ENCODE results near the gene GPRIN1. TPM values are rescaled to one million over a fixed set of nuclear protein-coding genes. Genes with fewer than 3 reads are reported as not detected.

GPRIN1 gene
- total and polyA plus RNA-seq, 2 donors (not counting 1 experiment from before 2014, with no cell fraction given): 1.9 to 6.3 TPM

DNA sequence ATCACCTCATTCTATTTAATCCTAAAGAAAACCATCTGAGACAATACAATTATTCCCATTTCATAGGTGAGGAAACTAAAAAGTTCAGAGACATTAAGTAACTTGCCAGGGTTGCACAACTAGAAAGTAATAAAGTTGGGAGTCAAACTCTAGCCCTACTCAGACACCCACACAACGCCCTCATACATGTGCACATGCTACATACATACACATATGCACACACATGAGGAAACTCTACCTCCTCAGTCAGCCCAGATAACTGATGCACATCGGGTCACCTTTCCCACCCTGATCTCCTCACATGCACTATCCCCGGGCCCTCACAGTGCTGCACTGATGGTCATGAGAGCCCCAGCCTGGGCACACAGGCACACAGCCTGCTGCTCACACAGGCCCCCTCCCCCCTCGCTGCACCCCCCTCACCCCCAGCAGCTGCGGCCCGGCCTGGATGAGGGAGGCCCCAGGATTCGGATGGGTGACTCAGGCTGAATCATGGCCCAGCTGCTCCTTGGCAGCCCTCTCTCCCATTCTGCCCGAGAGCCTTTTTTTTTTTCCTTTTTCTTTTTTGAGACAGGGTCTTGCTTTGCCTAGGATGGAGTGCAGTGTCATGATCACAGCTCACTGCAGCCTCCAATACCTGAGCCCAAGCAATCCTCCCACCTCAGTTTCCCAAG is 5.0 kb upstream of the GPRIN1 start:
- H3K27me3 ChIP-seq (ENCODE audit: control insufficient read depth, insufficient read depth, low read length): peaks cover 4% of the 10 kb centered on the region
- H3K9ac ChIP-seq (ENCODE audit: insufficient read depth, low read length): no peak overlapping the region
- peaks cover 30% of the 10 kb centered on the region for H3K4me1 ChIP-seq (ENCODE audit: control insufficient read depth, extremely low read depth, insufficient read depth, low read length)
- H3K9me3 ChIP-seq (ENCODE audit: control insufficient read depth, insufficient read depth, low read depth, low read length): no peaks in the 10 kb centered on the region
- no peak for TF ChIP-seq EZH2 (IDR thresholded peaks at IDR 0.05; ENCODE audit: low read length, missing control alignments)
- TF ChIP-seq CTCF (conservative IDR thresholded peaks at IDR 0.05 in 1 of 2, IDR thresholded peaks at IDR 0.05 in 1 of 2; ENCODE audit: low read depth in 1 of 2, low read length in 2 of 2): no peak
- no peak overlapping the region for H3K4me3 ChIP-seq (replicated peaks in 1 of 4; ENCODE audit: control extremely low read depth in 1 of 4, insufficient read depth in 1 of 4, low read depth in 3 of 4, low read length in 4 of 4)
- H2AFZ ChIP-seq (ENCODE audit: low read length): no peak overlapping the region
- H3K79me2 ChIP-seq (ENCODE audit: control insufficient read depth, insufficient read depth, low read length): no peaks in the 10 kb centered on the region
- DNase-seq (ENCODE audit: low read depth in 2 of 2): peak; percentile 76 to 82
- H3K27ac ChIP-seq (ENCODE audit: insufficient read depth, low read length): peak overlapping the region; percentile 29
- no peaks in the 10 kb centered on the region for H3K36me3 ChIP-seq (ENCODE audit: control insufficient read depth, insufficient read depth, low read length)
- H3K4me2 ChIP-seq (ENCODE audit: extremely low read depth, insufficient read depth, low read length): peak overlapping the region; percentile 33
- H4K20me1 ChIP-seq (ENCODE audit: control insufficient read depth, extremely low read depth, insufficient read depth, low read length): no peaks in the 10 kb centered on the region

DNA sequence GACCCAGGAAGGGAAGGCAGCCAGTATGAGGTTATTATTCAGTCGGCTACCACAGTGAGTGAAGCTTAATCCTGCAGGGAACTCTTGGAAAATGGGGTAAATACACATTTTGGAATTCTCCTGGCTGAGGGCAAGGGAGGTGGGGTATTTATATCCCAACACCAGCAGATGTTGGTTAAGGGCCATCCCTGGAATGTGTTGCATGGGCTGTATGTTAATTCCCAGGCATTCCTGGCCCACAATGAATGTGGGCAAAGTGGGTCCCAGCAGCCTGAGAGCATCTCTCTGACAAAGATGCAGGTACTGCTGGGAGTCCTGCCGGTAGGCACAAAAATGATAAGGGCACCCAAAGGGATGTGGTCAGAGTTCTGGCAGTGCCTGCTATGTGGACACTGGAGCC is 2.9 kb upstream of the GPRIN1 start:
- Histone ChIP-seq H2AFZ (ENCODE audit: low read length) (no peak overlapping the region), H4K20me1 (ENCODE audit: control insufficient read depth, extremely low read depth, insufficient read depth, low read length) (no peaks in the 10 kb centered on the region), H3K4me2 (ENCODE audit: extremely low read depth, insufficient read depth, low read length) (no peak overlapping the region), H3K36me3 (ENCODE audit: control insufficient read depth, insufficient read depth, low read length) (no peaks in the 10 kb centered on the region), H3K79me2 (ENCODE audit: control insufficient read depth, insufficient read depth, low read length) (no peaks in the 10 kb centered on the region), H3K4me1 (ENCODE audit: control insufficient read depth, extremely low read depth, insufficient read depth, low read length) (peaks cover 30% of the 10 kb centered on the region), H3K9ac (ENCODE audit: insufficient read depth, low read length) (no peak overlapping the region), H3K27me3 (ENCODE audit: control insufficient read depth, insufficient read depth, low read length) (no peaks in the 10 kb centered on the region), H3K9me3 (ENCODE audit: control insufficient read depth, insufficient read depth, low read depth, low read length) (no peaks in the 10 kb centered on the region), H3K27ac (ENCODE audit: insufficient read depth, low read length) (no peak overlapping the region), H3K4me3 (replicated peaks in 1 of 4; ENCODE audit: control extremely low read depth in 1 of 4, insufficient read depth in 1 of 4, low read depth in 3 of 4, low read length in 4 of 4) (no peak overlapping the region)
- no peak for DNase-seq (ENCODE audit: low read depth in 2 of 2)
- no peak for TF ChIP-seq CTCF (conservative IDR thresholded peaks at IDR 0.05 in 1 of 2, IDR thresholded peaks at IDR 0.05 in 1 of 2; ENCODE audit: low read depth in 1 of 2, low read length in 2 of 2)
- TF ChIP-seq EZH2 (IDR thresholded peaks at IDR 0.05; ENCODE audit: low read length, missing control alignments): no peak

DNA sequence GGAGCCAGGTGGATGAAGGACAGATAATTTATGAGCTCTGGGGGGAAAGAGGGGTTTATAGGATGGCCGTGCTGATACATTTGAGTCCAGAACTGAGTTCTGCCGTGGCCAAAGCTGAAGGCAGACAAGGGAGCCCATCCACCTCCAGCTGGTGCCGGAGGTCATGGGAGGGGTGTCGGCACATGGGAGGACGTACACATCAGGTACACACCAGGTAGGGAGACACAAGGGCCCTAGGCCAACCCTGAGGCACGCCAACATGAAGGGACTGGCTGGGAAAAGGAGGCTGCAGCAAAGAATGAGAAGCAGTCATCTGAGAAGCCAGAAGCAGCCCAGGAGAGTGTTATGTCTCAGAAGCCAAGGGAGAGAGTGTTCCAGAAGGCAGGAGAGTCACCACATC is 2.1 kb upstream of the GPRIN1 start:
- H3K27me3 ChIP-seq (ENCODE audit: control insufficient read depth, insufficient read depth, low read length): no peaks in the 10 kb centered on the region
- no peak overlapping the region for H3K9ac ChIP-seq (ENCODE audit: insufficient read depth, low read length)

More for the DNA sequence above, 2.1 kb upstream of the GPRIN1 start:
- TF ChIP-seq EZH2 (IDR thresholded peaks at IDR 0.05; ENCODE audit: low read length, missing control alignments): no peak
- no peak for TF ChIP-seq CTCF (conservative IDR thresholded peaks at IDR 0.05 in 1 of 2, IDR thresholded peaks at IDR 0.05 in 1 of 2; ENCODE audit: low read depth in 1 of 2, low read length in 2 of 2)
- Histone ChIP-seq H3K4me1 (ENCODE audit: control insufficient read depth, extremely low read depth, insufficient read depth, low read length) (peaks cover 30% of the 10 kb centered on the region), H3K36me3 (ENCODE audit: control insufficient read depth, insufficient read depth, low read length) (no peaks in the 10 kb centered on the region), H3K79me2 (ENCODE audit: control insufficient read depth, insufficient read depth, low read length) (no peaks in the 10 kb centered on the region), H3K27ac (ENCODE audit: insufficient read depth, low read length) (no peak overlapping the region), H4K20me1 (ENCODE audit: control insufficient read depth, extremely low read depth, insufficient read depth, low read length) (no peaks in the 10 kb centered on the region), H3K9me3 (ENCODE audit: control insufficient read depth, insufficient read depth, low read depth, low read length) (no peaks in the 10 kb centered on the region), H2AFZ (ENCODE audit: low read length) (no peak overlapping the region), H3K4me2 (ENCODE audit: extremely low read depth, insufficient read depth, low read length) (no peak overlapping the region), H3K4me3 (replicated peaks in 1 of 4; ENCODE audit: control extremely low read depth in 1 of 4, insufficient read depth in 1 of 4, low read depth in 3 of 4, low read length in 4 of 4) (no peak overlapping the region)
- DNase-seq (ENCODE audit: low read depth in 2 of 2): no peak

All from fibroblast of lung (primary cell).